HG03457 (cell line): ENCODE results near the gene MFAP4.

Experiments used
- ATAC-seq: cut with Tn5 transposase; IDR thresholded peaks from one replicate; pipeline ENCODE4 v1.9.1; 2021; ENCODE audit warnings: moderate number of reproducible peaks; ENCODE audit not compliant: unreplicated experiment

The MFAP4 gene

DNA sequence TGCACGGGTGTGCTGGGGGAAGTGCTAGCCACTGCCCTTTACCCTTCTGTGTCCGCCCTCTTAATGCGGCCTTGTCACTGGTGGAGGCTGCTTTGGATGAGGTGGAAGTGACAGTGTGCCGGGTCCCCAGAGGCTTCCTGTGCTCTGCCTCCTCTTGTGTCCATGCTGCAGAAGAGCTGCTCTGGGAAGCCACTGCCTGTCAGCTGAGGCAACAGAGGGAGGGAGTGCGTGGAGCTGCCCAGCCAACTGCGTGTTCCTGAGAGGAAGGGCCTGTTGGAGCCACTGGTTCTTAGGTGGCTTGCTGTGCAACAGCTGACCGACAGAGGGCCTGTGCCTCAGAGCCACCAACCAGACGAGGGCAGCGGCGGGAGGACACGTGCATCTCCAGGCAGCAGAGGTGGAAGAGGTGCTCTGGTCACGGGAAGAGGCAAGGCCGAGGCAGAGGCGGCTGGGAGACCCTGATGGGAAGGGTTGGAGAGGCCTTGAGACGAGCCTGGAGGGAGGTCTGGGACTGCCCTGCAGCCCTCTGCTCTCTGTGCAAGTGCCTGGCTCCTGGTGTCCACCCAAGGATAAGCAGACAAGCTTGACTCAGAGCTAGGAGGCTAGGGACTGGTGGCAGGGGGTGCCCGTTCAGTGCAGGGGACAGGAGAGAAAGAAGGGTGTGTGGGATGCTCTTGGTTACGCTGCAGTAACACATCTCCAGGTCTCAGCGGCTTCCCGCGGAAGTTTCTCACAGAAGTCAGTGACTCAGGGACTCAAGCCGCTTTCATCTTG, 49.9 kb downstream of the MFAP4 start:
- no peak for ATAC-seq

DNA sequence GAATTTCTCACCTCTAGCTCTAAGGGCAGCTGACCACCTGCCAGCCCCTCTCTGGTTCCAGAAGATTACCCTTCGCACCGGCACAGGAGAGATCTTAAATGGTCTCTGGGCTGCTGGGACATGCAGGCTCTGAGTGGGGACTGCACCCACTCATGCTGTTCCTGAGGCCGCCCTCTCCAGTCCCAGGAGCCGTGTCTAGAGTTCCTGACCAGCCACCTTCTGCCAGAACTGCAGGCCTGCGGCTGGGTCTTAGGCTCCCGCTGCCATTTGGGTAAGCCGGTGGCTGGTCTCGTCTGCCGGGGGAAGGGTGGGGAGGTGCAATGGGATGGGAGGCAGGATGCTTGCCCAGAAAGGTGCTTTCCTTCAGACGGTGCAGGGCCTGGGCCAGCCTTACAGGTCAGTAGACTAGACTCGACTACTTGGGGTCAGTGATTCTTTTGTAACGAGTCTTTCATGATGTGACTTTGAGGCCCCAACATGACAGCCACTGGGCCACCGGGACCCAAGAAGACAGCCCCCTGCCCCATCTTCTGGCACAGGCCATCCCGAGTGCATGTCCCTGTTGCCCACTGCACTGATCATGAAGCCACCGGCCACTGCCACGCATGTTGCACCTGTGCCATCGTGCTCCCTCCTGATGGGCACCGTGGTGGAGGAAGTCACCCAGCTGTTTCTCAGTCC, 50.9 kb downstream of the MFAP4 start:
- ATAC-seq, result no peak

DNA sequence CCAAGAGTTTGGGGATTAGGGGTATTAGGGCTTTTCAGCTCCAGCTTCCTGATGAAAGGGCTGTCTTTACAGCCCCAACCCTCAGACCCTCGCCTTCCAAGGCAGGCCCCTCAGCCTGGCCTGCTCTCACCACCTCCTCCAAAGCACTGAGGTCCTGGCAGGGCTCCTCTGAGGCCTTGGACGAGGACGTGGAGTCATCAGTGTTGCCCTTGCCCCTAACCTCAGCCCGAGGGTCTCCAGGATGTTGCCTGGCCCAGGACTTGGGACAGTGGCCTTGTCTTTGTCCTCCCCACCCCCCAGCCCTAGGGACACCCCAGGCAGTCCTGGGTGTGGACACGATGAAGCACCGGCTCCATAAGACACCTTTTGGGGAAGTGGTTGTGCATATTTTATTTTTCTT, 52.7 kb downstream of the MFAP4 start:
- no peak for ATAC-seq

DNA sequence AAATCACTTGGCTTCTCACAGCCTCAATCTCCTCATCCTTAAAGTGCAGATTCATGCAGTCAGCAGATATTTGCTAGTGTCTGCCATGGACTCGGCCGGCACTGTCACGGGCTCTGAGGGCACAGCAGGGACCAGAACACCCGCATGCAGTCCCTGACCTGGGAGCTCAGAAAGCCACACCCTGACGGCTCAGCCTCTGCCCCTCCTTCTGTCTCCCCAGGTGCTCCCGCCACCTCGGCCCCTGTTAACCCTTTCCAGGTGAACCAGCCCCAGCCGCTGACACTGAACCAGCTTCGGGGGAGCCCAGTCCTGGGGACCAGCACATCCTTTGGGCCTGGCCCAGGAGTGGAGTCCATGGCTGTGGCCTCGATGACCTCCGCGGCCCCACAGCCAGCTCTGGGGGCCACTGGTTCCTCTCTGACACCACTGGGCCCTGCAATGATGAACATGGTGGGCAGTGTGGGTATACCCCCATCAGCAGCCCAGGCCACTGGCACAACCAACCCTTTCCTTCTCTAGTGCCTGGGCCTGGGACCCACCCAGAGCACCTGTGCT, 53.2 kb downstream of the MFAP4 start:
- no peak for ATAC-seq
